Panc1 (cell line): ENCODE results near the gene SWSAP1. TPM values are rescaled to one million over a fixed set of nuclear protein-coding genes. Genes with fewer than 3 reads are reported as not detected.

ENCODE experiments used
- ATAC-seq: fragments of 200-7000 bp; cut with Tn5 transposase; 2 replicates; pipeline ENCODE4 v1.9.1; 2020; ENCODE audit warnings: mild to moderate bottlenecking, moderate library complexity
- BruUV-seq: library from RNA; stranded (reverse); fragments of 400-500 nt; replicated peaks from 2 replicates; lab custom pipeline; 2021; lab: Mats Ljungman, UMichigan
- CTCF ChIA-PET: fragments of 300-600 bp; sonication (Branson Sonifier 250); formaldehyde crosslinking; loops from one replicate; lab custom pipeline; 2022; ENCODE audit warnings: antibody characterized with exemption; lab: Charles Lee
- POLR2A ChIA-PET: fragments of 300-600 bp; sonication (Branson Sonifier 250); formaldehyde crosslinking; loops from one replicate; lab custom pipeline; 2022; ENCODE audit warnings: antibody characterized with exemption; lab: Charles Lee
- DNase-seq: peaks from one replicate; pipeline ENCODE4 v3.0.0-alpha.2; 2010; ENCODE audit warnings: low read depth, low spot score
- H3K27ac ChIP-seq: 2 replicates; pipeline ENCODE4 v1.5.1; 2011; ENCODE audit warnings: mild to moderate bottlenecking, low read length, inconsistent platforms
- H3K27me3 ChIP-seq: fragments of 200-500 bp; sonication (Bioruptor generic); 2 replicates; pipeline ENCODE4 v1.6.0; 2014; ENCODE audit warnings: low read length, inconsistent platforms; ENCODE audit not compliant: control insufficient read depth, insufficient read depth
- H3K36me3 ChIP-seq: fragments of 200-500 bp; sonication (Bioruptor generic); 2 replicates; pipeline ENCODE4 v1.5.1; 2014; ENCODE audit warnings: inconsistent platforms, mild to moderate bottlenecking, low read length, moderate library complexity; ENCODE audit not compliant: control insufficient read depth, insufficient read depth
- H3K4me1 ChIP-seq: 2 replicates; pipeline ENCODE4 v1.5.1; 2011; ENCODE audit warnings: inconsistent platforms, mild to moderate bottlenecking, low read length, moderate library complexity; ENCODE audit not compliant: control insufficient read depth, insufficient read depth
- H3K4me3 ChIP-seq, 2 experiments: 2 replicates each; pipeline ENCODE4 v1.5.1; 2011 to 2012; ENCODE audit warnings: low read depth in 2 of 2, low read length in 2 of 2, mild to moderate bottlenecking in 2 of 2, inconsistent platforms in 1 of 2, moderate library complexity in 1 of 2
- H3K9me3 ChIP-seq: fragments of 200-500 bp; sonication (Bioruptor generic); 2 replicates; pipeline ENCODE4 v1.5.1; 2014; ENCODE audit warnings: low read depth, mild to moderate bottlenecking, inconsistent platforms, low read length, moderate library complexity; ENCODE audit not compliant: control insufficient read depth, insufficient read depth
- CTCF ChIP-seq: fragments of 450-650 bp; IDR thresholded peaks from 2 replicates; pipeline ENCODE4 v1.5.1; 2017; ENCODE audit warnings: mild to moderate bottlenecking
- POLR2AphosphoS5 ChIP-seq: IDR thresholded peaks from 2 replicates; pipeline ENCODE4 v1.6.1; 2012; ENCODE audit warnings: mild to moderate bottlenecking, low read depth, low read length, moderate library complexity
- REST ChIP-seq, 2 experiments: IDR thresholded peaks; 2 replicates each; pipeline ENCODE4 v1.6.1; 2011 to 2012; ENCODE audit warnings: low read depth in 2 of 2, control low read depth in 1 of 2, low read length in 1 of 2, mild to moderate bottlenecking in 1 of 2, moderate library complexity in 1 of 2; ENCODE audit not compliant: insufficient read depth in 1 of 2
- SIN3A ChIP-seq: IDR thresholded peaks from 2 replicates; pipeline ENCODE4 v1.6.1; 2012; ENCODE audit warnings: low read depth, mild to moderate bottlenecking, low read length, moderate library complexity, borderline replicate concordance; ENCODE audit not compliant: insufficient read depth
- TCF7L2 ChIP-seq: IDR thresholded peaks from 2 replicates; pipeline ENCODE4 v1.6.1; 2011; ENCODE audit warnings: mild to moderate bottlenecking, low read depth, low read length, inconsistent platforms
- in situ Hi-C: cut with HindIII; loops from 2 replicates; pipeline ENCODE4 v1.10.0; 2016; ENCODE audit warnings: low sequenced_read_pairs, low pct_unique_long_range_greater_than_20kb
- intact Hi-C: fragments of 100-400 bp; cut with micrococcal nuclease; formaldehyde crosslinking; loops from one replicate; pipeline ENCODE4 v1.10.0; 2022; ENCODE audit not compliant: unreplicated experiment
- total RNA-seq: library from RNA; stranded (reverse); gene quantifications from one replicate; pipeline ENCODE4 v1.2.1, GENCODE V29; 2021; ENCODE audit not compliant: unreplicated experiment

The SWSAP1 gene
- total RNA-seq, 1 experiment from 2014 or later: 3.1 TPM

- peak within 1 kb of the TSS; percentile 55 to 73 for H3K4me3 ChIP-seq
These were observed 19.0 kb upstream of the SWSAP1 start, which contains the start of gene PLPPR2 for GRCh38 chr19:11355160-11356073. TSS of gene PLPPR2 (plus strand) at chr19:11355432. CDS start at chr19:11357674, 2,242 bp downstream.

GRCh38 chr19:11356074-11356397, 18.4 kb upstream of the SWSAP1 start:
- POLR2A ChIA-PET: no interaction called here
- H3K27ac ChIP-seq: peak overlapping the region; percentile 78
- no peaks in the 10 kb centered on the region for H3K27me3 ChIP-seq
- no peaks in the 10 kb centered on the region for H3K9me3 ChIP-seq
- TSS peak; percentile 86 for BruUV-seq
- TF ChIP-seq SIN3A (no peak), REST (IDR thresholded peaks at IDR 0.05; ENCODE audit: insufficient read depth in 1 of 2, low read depth in 2 of 2, low read length in 1 of 2) (no peak), POLR2AphosphoS5 (no peak)
- H3K4me3 ChIP-seq: peak overlapping the region; percentile 55 to 73
- CTCF ChIA-PET: no interaction called here
- H3K36me3 ChIP-seq: no peaks in the 10 kb centered on the region
- no peaks in the 10 kb centered on the region; the same call in 1 of the 2 replicates for H3K4me1 ChIP-seq
- in situ Hi-C loops (no loop called here), intact Hi-C loops (no loop called here)
- no peak for DNase-seq
- no peak for ATAC-seq

More at GRCh38 chr19:11355160-11356073, 19.0 kb upstream of the SWSAP1 start, which contains the start of gene PLPPR2:
- ATAC-seq (peak; percentile 94), DNase-seq (no peak)
- in situ Hi-C loops: no loop called here
- peak within 1 kb of the TSS; percentile 78 for H3K27ac ChIP-seq
- TF ChIP-seq TCF7L2 (no peak), POLR2AphosphoS5 (peak; percentile 69)
- POLR2A ChIA-PET: no interaction called here
- no TSS peak for BruUV-seq
- H3K36me3 ChIP-seq: no peaks in the 10 kb centered on the region
- H3K27me3 ChIP-seq: no peaks in the 10 kb centered on the region
- no peaks in the 10 kb centered on the region for H3K9me3 ChIP-seq
- H3K4me1 ChIP-seq: no peaks in the 10 kb centered on the region; the same call in 1 of the 2 replicates
- intact Hi-C loops: no loop called here
- CTCF ChIA-PET: no interaction called here

- Histone ChIP-seq H3K36me3 (no peaks in the 10 kb centered on the region), H3K9me3 (no peaks in the 10 kb centered on the region), H3K4me1 (no peaks in the 10 kb centered on the region; the same call in 1 of the 2 replicates), H3K4me3 (no peak overlapping the region), H3K27ac (no peak overlapping the region), H3K27me3 (no peaks in the 10 kb centered on the region)
- intact Hi-C loops (no loop called here), in situ Hi-C loops (no loop called here)
- no peak for ATAC-seq
- POLR2A ChIA-PET: no interaction called here
- CTCF ChIA-PET: no interaction called here
- TF ChIP-seq CTCF (no peak), POLR2AphosphoS5 (no peak), REST (IDR thresholded peaks at IDR 0.05; ENCODE audit: insufficient read depth in 1 of 2, low read depth in 2 of 2, low read length in 1 of 2) (no peak), TCF7L2 (no peak), SIN3A (no peak)
- BruUV-seq: no TSS peak
- no peak for DNase-seq
These were observed 17.6 kb upstream of the SWSAP1 start for GRCh38 chr19:11356676-11357550.
